ENCODE measurements around the gene IPO4. TPM values are rescaled to one million over a fixed set of nuclear protein-coding genes. Genes with fewer than 3 reads are reported as not detected.

IPO4 gene
- total and polyA plus RNA-seq, 10 of the 15 experiments (the other 5 are each of a cell fraction or from before 2014, with no cell fraction given): 7.8 to 139 (median 37.6) TPM

GRCh38 chr14:24176599-24176998, 12.0 kb downstream of the IPO4 start (continued):
- TF ChIP-seq NKRF (conservative IDR thresholded peaks at IDR 0.05): no peak

GRCh38 chr14:24172871-24173281, 15.7 kb downstream of the IPO4 start:
- TF ChIP-seq HCFC1 (IDR thresholded peaks at IDR 0.05; ENCODE audit: low read length): no peak
- peak; percentile 42 for TF ChIP-seq POLR2A (IDR thresholded peaks at IDR 0.05; ENCODE audit: low read depth, low read length)
- TF ChIP-seq, protein P1, sequence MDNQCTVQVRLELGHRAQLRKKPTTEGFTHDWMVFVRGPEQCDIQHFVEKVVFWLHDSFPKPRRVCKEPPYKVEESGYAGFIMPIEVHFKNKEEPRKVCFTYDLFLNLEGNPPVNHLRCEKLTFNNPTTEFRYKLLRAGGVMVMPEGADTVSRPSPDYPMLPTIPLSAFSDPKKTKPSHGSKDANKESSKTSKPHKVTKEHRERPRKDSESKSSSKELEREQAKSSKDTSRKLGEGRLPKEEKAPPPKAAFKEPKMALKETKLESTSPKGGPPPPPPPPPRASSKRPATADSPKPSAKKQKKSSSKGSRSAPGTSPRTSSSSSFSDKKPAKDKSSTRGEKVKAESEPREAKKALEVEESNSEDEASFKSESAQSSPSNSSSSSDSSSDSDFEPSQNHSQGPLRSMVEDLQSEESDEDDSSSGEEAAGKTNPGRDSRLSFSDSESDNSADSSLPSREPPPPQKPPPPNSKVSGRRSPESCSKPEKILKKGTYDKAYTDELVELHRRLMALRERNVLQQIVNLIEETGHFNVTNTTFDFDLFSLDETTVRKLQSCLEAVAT (IDR thresholded peaks at IDR 0.05): peak; percentile 91
- TF ChIP-seq SPI1 (IDR thresholded peaks at IDR 0.05; ENCODE audit: borderline replicate concordance, insufficient read depth, low read depth, low read length): no peak
- no peak for TF ChIP-seq SREBF1 (IDR thresholded peaks at IDR 0.05; ENCODE audit: low read length)
- peak; percentile 55 for TF ChIP-seq POLR2AphosphoS5 (IDR thresholded peaks at IDR 0.05; ENCODE audit: low read length)
- Histone ChIP-seq H3K9me3 (replicated peaks; ENCODE audit: control insufficient read depth, insufficient read depth, low read length) (no peaks in the 10 kb centered on the region), H3K4me3 (peak overlapping the region; percentile 62), H3K27me3 (replicated peaks in 1 of 2; ENCODE audit: control insufficient read depth in 2 of 2, insufficient read depth in 2 of 2, low read length in 1 of 2) (no peaks in the 10 kb centered on the region), H3K27ac (ENCODE audit: control insufficient read depth, insufficient read depth) (no peak overlapping the region; the same call in 1 of the 2 replicates), H3K4me2 (ENCODE audit: control insufficient read depth, insufficient read depth) (peak overlapping the region; percentile 68), H4K20me1 (ENCODE audit: control insufficient read depth, insufficient read depth) (no peaks in the 10 kb centered on the region), H3K36me3 (ENCODE audit: control insufficient read depth in 2 of 2, insufficient read depth in 2 of 2, low read length in 1 of 2) (peaks cover 4 to 6% of the 10 kb centered on the region in 2 experiments; a peak in 3 of 4 replicates), H3K4me1 (ENCODE audit: control insufficient read depth, insufficient read depth, low read length) (no peaks in the 10 kb centered on the region), H3K9ac (ENCODE audit: control insufficient read depth, insufficient read depth, low read length) (peak overlapping the region; percentile 69; the same call in 1 of the 2 replicates), H2AFZ (ENCODE audit: control insufficient read depth, low read depth, low read length) (no peak overlapping the region), H3K79me2 (ENCODE audit: control insufficient read depth, insufficient read depth, low read length) (peaks cover 6% of the 10 kb centered on the region)
- DNase-seq (ENCODE audit: low read depth, low spot score): no peak
- no peak for FAIRE-seq
- intact Hi-C loops (cut with micrococcal nuclease; ENCODE audit: unreplicated experiment) (no loop called here), in situ Hi-C loops (cut with MboI) (no loop called here)
- 87% methylated on average over 20 of the region's 20 CpGs for WGBS (ENCODE audit: insufficient coverage, insufficient replicate concordance, low lambda C conversion rate, missing lambda C conversion rate)
- ATAC-seq: no peak
- SMC1A ChIA-PET (ENCODE audit: uncharacterized antibody, unreplicated experiment): interaction anchor here (1.0 kb wide), 1 partner anchor 11 kb away, joined by 3 read pairs; the partner anchor contains the start of gene IRF9
- POLR2A ChIA-PET: interaction anchor here (0.6 to 2.8 kb wide), 4 partner anchors 12 to 56 kb away, joined by 3 to 11 read pairs (median 8); partner anchors contain the start of genes IPO4, IRF9 and RNF31
- no TSS peak for BruUV-seq (replicated peaks)
- CTCF ChIA-PET: interaction anchor here (0.7 to 1.5 kb wide), 4 partner anchors 12 to 98 kb away, joined by 3 to 4 read pairs (median 3); partner anchors contain the start of genes IRF9 and MDP1
- RAD21 ChIA-PET (ENCODE audit: unreplicated experiment): no interaction called here

Measured in GM12878 (cell line).